Activated naive CD4-positive, alpha-beta T cell (primary cell): Measurements from ENCODE around the gene VDAC2.

Experiments
- DNase-seq, 4 experiments: peaks; one replicate each; lab custom pipeline; 2025; lab: John Stamatoyannopoulos, UW

The VDAC2 gene

GRCh38 chr10:75230600-75231038 lies 20.0 kb downstream of the VDAC2 start:
- DNase-seq: peak; percentile 83 to 92 (median 89)

DNA sequence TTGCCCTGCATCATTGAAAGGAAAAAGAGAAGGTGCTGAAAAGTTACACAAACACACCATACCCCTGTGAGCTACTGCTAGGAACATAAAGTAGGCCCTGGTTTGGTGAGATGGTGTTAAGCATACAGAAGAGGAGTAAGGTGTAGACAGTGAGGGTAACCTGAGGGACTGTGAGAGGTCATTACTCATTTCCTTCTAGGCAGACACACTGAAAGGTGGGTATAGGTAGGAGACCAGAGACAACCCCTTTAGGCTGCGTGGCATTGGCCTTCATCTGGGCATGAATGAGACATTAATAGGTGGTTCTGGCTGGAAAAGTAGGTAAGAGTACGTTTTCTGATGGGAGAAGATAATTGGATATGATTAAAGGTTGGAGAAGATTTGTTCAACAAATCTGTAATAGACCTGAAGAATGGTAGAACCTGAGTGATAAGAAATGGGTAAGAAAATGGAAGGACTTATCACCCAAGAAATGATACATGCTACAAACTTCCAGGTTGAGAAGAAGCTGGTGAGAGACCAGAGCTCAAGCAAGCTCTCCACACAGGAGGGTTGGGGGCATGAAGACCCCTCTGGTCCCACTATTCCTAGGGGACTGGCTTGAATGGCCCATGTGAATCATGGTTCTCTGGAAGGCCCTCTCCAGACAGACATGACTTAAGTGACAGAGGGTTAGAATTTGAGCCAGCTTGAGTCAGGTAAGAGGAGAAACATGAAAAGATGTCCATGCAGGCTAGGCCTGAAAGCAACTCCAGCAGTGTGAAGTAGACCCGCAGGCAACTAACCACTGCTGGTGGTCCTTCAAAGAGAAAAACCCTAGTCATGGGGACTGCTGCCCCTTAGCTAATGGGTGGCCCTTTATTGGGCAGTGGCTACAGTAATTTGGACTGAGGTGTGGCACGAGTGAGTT lies 21.3 kb downstream of the VDAC2 start:
- DNase-seq: no peak

DNA sequence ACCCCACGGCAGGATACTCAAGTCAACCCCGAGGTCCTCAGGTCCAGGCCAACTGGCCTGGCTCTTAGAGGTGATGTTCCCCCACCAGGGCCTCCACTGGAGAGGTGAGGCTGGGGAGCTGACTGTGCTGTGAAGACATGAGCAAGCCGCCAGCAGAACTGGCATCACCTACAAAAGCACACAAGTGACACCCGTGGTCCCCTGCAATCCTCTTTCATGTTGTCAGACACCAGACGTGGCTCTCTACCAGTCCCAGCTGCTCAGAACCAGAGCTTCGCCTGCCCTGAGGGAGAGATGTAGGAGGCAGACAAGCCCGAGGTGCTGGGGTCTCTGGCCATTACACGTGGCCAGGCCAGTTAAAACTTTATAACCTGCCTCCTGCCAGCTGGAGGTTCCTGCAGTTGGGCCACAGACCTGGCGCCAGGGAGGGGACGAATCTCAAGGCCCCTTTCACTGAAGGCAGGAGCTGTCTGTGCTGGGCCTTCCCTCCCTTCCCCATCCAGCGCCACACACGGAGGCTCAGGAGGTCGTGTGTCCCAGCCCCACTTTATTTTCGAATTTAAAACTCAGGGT lies 22.9 kb downstream of the VDAC2 start:
- no peak for DNase-seq

DNA sequence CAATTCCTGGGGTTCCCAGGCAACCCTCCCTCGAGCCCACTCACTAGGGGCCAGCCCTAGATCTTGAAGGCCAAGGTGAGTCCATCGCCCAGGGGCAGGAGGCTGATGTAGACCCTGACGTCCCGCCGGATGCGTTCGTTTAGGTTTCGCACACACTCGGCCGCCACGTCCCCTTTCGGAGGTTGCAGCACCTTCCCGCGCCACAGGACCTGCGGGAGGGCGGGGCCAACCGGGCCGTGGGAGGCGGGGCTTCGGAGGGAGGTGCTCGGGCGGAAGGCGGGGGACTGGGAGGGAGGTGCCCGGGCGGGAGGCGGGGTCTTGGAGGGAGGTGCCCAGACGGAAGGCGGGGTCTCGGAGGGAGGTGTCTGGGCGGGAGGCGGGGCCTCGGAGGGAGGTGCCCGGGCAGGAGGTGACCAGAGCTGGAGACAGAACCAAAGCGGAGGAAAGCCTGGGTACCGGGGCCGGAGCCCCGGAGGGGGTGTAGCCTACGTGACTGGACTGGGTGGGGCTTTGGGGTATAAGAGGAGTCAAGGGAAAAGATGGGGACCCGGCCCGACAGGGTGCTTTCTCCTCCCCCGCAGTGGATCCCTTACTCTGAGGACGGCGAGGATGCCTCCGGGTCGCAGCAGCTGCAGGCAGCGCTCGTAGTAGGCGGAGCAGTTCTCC lies 23.6 kb downstream of the VDAC2 start:
- peak; percentile 94 to 99 (median 98) for DNase-seq

DNA sequence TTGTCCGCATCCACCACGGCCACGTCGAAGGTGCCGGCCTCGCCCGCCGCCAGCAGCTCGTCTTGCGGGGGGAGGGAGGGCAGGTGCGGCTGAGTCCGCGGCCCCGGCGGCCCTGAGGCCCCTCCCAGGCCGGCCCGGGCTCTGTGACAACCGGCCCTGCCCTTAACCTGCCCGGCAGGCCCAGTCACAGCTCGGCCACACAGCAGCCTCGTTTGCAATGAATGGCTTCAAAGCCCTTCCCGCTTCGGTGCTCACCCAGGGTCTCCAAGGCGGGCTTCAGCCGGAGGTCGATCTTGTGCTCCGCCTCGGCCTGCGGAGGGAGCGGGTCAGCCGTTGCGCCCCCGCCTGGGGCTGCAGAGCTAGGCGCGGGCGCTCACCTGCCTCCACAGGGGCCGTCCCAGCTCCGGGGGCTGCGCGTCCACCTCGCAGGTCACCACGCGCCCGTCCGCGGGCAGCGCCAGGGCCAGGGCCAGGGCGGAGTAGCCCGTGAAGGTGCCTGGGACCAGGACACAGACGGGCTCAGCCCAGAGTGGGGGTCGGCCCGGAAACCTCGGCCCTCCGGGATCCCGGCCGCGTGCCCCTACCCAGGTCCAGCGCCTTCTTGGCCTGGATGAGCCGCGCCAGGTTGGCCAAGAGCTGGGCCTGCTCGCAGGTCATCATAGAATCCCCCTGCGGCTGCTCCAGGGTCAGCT lies 24.2 kb downstream of the VDAC2 start:
- DNase-seq: peak in 2 of 4 experiments; percentile 25 to 33

DNA sequence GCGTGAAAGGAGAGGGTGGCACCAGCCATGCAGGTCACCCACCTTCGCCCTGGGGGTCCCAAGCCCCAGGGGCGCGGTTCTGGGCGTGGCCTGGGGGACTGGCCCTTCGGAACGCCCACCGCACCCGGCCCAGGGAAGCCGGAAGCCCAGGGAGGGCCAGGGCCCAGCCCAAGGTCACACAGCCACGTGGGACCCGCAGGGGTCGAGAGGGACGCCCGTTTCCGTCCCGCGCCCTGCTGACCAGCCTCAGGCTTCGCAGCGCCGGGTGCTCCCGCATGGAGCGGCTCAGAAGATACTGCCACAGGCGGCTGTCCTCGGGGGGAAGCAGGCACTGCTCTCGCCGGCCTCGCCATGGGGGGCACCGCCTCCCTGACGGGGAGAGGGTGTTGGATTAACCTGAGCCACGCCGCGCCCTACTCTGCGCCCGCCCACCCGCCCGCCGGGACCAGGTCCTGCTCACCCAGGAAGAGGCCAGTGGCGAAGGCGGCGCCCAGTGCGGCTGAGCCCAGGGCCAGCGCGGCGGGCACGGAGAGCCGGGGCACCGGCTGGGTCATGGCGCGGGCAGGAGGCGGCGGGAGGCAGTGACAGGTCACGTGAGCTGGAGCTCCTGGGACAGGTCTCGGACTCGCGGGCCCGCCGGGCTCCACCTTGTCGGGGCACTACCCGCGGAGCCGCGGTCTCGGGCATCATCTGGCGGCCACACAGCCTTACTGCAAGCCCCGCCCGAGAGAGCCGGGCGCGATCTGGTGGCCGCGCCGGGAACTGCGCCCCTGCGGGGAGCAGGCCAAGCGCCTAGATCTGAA lies 25.0 kb downstream of the VDAC2 start, which contains the start of gene COMTD1:
TSS of gene COMTD1 (minus strand) at position 583 of the 803 bp plus-strand sequence. CDS start at position 554, 29 bp downstream.
- DNase-seq: peak; percentile 81 to 92 (median 82)

- DNase-seq: no peak
Observed at GRCh38 chr10:75236178-75236825, 25.7 kb downstream of the VDAC2 start.

GRCh38 chr10:75238182-75239095 lies 27.8 kb downstream of the VDAC2 start:
- no peak for DNase-seq

- DNase-seq: no peak
Observed at GRCh38 chr10:75239096-75239790, 28.6 kb downstream of the VDAC2 start.

GRCh38 chr10:75240329-75241076 lies 29.9 kb downstream of the VDAC2 start:
- DNase-seq: no peak

DNA sequence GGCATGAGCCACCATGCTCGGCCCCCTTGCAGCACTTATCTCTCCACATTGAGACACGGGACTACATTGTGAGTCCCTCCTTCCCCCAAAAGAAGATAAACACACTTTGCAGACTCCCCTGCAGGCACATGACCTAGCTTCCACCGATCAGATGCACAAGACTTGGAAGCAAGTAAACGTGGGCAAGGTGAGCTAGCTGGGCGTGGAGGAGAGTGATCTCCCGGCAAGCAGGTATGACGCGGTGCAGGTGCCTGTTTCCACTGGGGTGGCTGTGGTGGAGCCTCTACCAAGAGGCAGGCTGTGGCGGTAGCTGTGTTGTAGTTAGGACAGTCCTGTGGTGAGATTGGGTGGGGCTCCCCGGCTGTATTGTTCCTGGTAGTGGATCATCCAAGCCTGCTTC lies 32.8 kb downstream of the VDAC2 start:
- no peak for DNase-seq

- DNase-seq: no peak
Observed at GRCh38 chr10:75244487-75245353, 34.1 kb downstream of the VDAC2 start.

- no peak for DNase-seq
Observed at GRCh38 chr10:75245354-75246250, 35.0 kb downstream of the VDAC2 start.

DNA sequence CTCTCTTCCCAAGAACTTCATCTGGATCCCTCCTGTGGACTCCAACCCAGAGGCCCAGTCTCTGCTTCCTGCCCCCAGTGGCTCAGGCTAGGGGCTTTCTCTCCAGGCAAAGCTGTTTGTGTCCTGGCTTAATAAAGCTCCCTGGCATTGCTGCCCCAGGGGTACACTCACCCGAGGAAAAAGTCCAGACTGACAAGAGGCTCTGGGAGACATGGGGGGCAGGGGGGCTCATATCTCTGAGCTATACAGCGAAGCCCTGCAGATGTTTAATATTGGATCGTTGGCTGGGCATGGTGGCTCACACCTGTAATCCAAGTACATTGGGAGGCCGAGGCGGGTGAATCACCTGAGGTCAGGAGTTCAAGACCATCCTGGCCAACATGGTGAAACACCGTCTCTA lies 35.9 kb downstream of the VDAC2 start:
- no peak for DNase-seq

DNA sequence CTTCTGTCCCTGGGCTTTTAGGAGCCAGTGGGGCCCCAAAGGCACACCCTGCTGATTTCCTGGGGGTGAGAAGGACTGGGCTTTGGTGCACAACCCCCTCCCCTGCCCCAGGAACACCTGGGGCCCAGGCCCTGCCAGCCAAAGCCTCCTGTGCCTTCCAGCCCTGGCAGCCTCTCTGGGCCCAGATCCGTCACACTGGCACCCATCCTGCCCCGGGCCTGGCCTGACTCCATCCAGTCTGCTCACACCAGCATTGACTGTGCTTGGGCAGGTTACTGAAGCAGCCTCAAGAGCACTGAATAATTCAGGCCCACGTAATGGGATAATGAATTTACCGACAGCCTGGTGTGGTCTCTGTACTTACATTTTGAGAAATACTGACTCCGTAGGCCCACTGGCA lies 37.2 kb downstream of the VDAC2 start:
- DNase-seq: no peak

DNA sequence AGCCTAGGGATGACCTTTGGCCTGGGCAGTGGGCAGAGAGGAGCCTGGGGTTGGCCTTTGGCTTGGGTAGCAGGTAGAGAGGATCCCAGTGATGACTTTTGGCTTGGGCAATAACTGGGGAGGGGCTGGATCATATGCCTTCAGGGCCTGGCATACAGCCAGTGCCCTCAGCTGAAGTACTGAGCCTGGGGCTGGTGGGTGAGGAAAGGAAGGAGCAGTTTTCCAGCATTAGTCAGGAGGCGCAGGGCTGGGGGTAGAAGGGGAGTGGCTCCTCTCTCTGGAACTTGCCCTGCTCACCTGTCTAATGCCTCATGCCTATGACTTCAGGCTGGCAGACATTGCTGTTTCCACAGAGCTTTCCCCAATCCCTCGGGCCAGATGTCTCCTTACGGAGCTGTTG lies 40.3 kb downstream of the VDAC2 start:
- no peak for DNase-seq
